ENCODE measurements around the gene POLR3E.
A peak's percentile ranks its signal among the peaks of the same experiment; 100 is the strongest.

The POLR3E gene

DNA sequence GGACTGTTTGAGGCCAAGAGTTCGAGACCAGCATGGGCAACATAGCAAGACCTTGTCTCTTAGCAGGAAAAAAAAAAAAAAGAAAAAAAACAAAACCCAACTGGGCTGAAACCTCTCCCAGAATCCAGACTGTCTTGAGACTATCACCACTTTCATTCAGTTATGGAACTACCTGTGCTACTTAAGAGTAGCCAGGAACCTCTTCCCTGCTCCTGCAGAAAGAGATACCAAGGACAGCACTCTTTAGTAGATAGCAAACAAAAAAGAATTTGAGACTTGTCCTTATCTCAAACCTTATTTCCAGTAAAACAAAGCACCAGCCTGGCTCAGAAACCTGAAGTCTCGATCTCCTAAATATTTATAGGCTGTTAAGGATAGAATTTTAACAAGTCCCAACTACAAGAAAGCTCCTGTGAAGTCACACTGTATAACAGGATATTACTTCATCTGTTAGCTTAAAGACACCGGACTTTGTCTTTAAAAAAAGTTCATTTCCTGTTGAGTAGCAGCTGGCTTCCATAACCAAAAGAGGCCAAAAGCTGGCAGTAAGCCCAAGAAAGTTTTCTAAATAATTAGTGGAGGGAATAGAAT lies 72.1 kb downstream of the POLR3E start:
- Histone ChIP-seq H3K9me2 (replicated peaks; ENCODE audit: control insufficient read depth, low read length) (no peaks in the 10 kb centered on the region), H3K79me2 (ENCODE audit: control insufficient read depth, low read length) (peaks cover 90% of the 10 kb centered on the region), H3F3A (ENCODE audit: control insufficient read depth, insufficient read depth) (peaks cover 11% of the 10 kb centered on the region), H3K27ac (ENCODE audit: low read depth, low read length) (peak overlapping the region; percentile 45), H4K20me1 (ENCODE audit: control insufficient read depth, insufficient read depth, low read depth, low read length) (no peaks in the 10 kb centered on the region), H3K4me1 (ENCODE audit: control insufficient read depth, low read length) (peaks cover 47% of the 10 kb centered on the region), H3K27me3 (ENCODE audit: control insufficient read depth, low read length) (no peaks in the 10 kb centered on the region), H3K9me3 (ENCODE audit: control insufficient read depth, insufficient read depth, low read length) (no peaks in the 10 kb centered on the region), H3K4me3 (ENCODE audit: low read length) (peak overlapping the region; percentile 32), H3K4me2 (ENCODE audit: low read length) (peak overlapping the region; percentile 50), H3K36me3 (ENCODE audit: control insufficient read depth, low read length) (peaks cover 40% of the 10 kb centered on the region)
- no peak for TF ChIP-seq EZH2phosphoT487 (IDR thresholded peaks at IDR 0.05; ENCODE audit: borderline replicate concordance, low read length)
- TF ChIP-seq, protein P1, sequence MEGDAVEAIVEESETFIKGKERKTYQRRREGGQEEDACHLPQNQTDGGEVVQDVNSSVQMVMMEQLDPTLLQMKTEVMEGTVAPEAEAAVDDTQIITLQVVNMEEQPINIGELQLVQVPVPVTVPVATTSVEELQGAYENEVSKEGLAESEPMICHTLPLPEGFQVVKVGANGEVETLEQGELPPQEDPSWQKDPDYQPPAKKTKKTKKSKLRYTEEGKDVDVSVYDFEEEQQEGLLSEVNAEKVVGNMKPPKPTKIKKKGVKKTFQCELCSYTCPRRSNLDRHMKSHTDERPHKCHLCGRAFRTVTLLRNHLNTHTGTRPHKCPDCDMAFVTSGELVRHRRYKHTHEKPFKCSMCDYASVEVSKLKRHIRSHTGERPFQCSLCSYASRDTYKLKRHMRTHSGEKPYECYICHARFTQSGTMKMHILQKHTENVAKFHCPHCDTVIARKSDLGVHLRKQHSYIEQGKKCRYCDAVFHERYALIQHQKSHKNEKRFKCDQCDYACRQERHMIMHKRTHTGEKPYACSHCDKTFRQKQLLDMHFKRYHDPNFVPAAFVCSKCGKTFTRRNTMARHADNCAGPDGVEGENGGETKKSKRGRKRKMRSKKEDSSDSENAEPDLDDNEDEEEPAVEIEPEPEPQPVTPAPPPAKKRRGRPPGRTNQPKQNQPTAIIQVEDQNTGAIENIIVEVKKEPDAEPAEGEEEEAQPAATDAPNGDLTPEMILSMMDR (IDR thresholded peaks at IDR 0.05; ENCODE audit: low read depth, low read length, poor library complexity, severe bottlenecking) = no peak

DNA sequence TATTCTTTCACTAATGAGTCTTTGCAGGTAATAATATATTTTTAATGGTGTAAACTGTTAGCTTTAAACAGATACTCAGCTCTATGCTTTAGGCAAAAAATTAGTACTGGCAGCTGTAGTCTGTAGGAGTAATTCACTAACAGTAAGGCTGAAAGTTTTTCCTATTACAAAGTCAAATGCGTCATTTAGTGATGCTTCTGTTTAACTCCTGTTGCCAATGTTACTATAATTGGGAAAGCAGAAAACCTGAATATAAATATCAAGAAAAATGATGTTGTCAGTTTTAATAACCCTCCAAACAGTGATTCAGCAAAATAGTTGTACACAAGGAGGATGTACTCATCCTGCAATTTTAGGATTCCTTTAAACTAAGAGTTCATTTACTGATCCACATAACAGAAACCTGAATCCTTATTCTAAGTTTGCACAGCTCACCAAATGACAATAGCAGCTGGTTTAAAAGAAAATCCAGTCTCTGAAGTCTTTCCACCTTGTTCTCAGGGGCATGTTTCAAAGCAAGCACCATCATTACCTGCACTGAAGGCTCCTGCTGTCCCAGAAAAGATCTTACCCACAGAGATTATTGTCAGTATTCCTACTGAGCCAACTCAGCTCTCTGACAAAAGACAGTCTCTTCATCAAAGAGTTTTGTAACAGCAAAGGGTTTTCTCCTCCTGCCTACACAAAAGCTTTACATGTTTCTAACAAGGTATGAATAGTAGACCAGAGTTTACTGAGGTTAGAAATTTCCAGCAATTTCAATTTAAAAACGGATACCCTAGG lies 73.0 kb downstream of the POLR3E start:
- peaks cover 88% of the 10 kb centered on the region for H3K79me2 ChIP-seq (ENCODE audit: control insufficient read depth, low read length)
- H3K4me1 ChIP-seq (ENCODE audit: control insufficient read depth, low read length) = peaks cover 51% of the 10 kb centered on the region
- TF ChIP-seq EZH2phosphoT487 (IDR thresholded peaks at IDR 0.05; ENCODE audit: borderline replicate concordance, low read length) = no peak
- TF ChIP-seq, protein P1 (IDR thresholded peaks at IDR 0.05; ENCODE audit: low read depth, low read length, poor library complexity, severe bottlenecking) = no peak
- peaks cover 30% of the 10 kb centered on the region for H3K36me3 ChIP-seq (ENCODE audit: control insufficient read depth, low read length)
- no peaks in the 10 kb centered on the region for H3K9me2 ChIP-seq (replicated peaks; ENCODE audit: control insufficient read depth, low read length)
- no peaks in the 10 kb centered on the region for H3K9me3 ChIP-seq (ENCODE audit: control insufficient read depth, insufficient read depth, low read length)
- peaks cover 11% of the 10 kb centered on the region for H3F3A ChIP-seq (ENCODE audit: control insufficient read depth, insufficient read depth)
- H3K27me3 ChIP-seq (ENCODE audit: control insufficient read depth, low read length) = peaks cover 1% of the 10 kb centered on the region; the same call in 1 of the 2 replicates
- H4K20me1 ChIP-seq (ENCODE audit: control insufficient read depth, insufficient read depth, low read depth, low read length) = no peaks in the 10 kb centered on the region
- peak overlapping the region; percentile 50 for H3K4me2 ChIP-seq (ENCODE audit: low read length)
- peak overlapping the region; percentile 45 for H3K27ac ChIP-seq (ENCODE audit: low read depth, low read length)
- peak overlapping the region; percentile 32 for H3K4me3 ChIP-seq (ENCODE audit: low read length)

DNA sequence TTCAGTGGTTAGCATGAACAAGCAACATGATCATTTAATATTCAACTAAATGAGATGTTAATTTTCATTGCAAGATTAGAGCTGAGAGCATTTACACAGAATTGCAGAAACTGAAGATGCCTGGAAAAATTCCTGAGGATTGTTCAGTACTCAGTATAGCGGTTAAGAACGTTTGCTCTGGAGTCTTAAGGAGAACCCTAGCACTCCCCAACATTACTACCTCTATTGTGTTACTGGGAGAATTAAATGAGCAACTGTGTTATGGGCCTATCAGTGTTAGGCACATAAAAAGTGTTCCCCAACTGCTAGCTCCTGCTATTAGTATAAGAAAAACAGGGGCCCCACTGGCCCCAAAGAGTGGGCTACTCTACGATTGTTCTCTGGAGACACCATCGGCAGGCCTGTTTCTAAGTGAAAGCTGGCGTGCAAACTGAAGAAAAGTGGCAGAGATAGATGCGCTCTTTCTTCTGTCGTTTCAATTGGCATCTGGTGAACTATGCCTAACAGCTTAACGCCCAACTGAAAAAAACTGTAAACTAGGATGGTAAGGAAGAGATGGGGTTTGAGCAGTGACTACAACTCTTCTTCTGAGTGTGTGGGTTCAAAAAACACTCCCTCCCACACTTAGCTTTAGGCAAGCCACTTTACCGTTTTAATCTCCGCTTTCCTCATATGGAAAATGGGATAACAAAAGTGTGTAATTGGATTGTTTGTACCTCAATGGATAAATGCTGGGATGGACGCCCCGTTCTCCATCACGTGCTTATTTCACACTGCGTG lies 75.9 kb downstream of the POLR3E start:
- Histone ChIP-seq H3F3A (ENCODE audit: control insufficient read depth, insufficient read depth) (peaks cover 11% of the 10 kb centered on the region), H3K4me2 (ENCODE audit: low read length) (peak overlapping the region; percentile 79), H3K27me3 (ENCODE audit: control insufficient read depth, low read length) (peaks cover 7% of the 10 kb centered on the region; the same call in 1 of the 2 replicates), H3K4me3 (ENCODE audit: low read length) (peak overlapping the region; percentile 89), H3K27ac (ENCODE audit: low read depth, low read length) (no peak overlapping the region; the same call in 1 of the 2 replicates), H4K20me1 (ENCODE audit: control insufficient read depth, insufficient read depth, low read depth, low read length) (no peaks in the 10 kb centered on the region), H3K9me2 (replicated peaks; ENCODE audit: control insufficient read depth, low read length) (no peaks in the 10 kb centered on the region), H3K79me2 (ENCODE audit: control insufficient read depth, low read length) (peaks cover 61% of the 10 kb centered on the region), H3K9me3 (ENCODE audit: control insufficient read depth, insufficient read depth, low read length) (no peaks in the 10 kb centered on the region), H3K4me1 (ENCODE audit: control insufficient read depth, low read length) (peaks cover 53% of the 10 kb centered on the region), H3K36me3 (ENCODE audit: control insufficient read depth, low read length) (peaks cover 26% of the 10 kb centered on the region)
- TF ChIP-seq, protein P1 (IDR thresholded peaks at IDR 0.05; ENCODE audit: low read depth, low read length, poor library complexity, severe bottlenecking) = no peak
- TF ChIP-seq EZH2phosphoT487 (IDR thresholded peaks at IDR 0.05; ENCODE audit: borderline replicate concordance, low read length) = no peak

Measured in DOHH2 (cell line).